Stimulated activated CD4-positive, alpha-beta T cell treated with anti-CD3 and anti-CD28 coated beads, TNF-alpha, amount 100 ng/mL, for 24 hours (primary cell): ENCODE measurements around the gene TMEM121.
"Not testable (repeated sequence)": the region's sequence is repeated elsewhere in the genome, so short reads cannot be mapped to it uniquely, and the experiment has no call there.

Source experiments
- DNase-seq, 3 experiments: peaks; one replicate each; pipeline ENCODE4 v3.0.0-alpha.2; 2020; ENCODE audit warnings: low read depth in 3 of 3

TMEM121 gene

DNA sequence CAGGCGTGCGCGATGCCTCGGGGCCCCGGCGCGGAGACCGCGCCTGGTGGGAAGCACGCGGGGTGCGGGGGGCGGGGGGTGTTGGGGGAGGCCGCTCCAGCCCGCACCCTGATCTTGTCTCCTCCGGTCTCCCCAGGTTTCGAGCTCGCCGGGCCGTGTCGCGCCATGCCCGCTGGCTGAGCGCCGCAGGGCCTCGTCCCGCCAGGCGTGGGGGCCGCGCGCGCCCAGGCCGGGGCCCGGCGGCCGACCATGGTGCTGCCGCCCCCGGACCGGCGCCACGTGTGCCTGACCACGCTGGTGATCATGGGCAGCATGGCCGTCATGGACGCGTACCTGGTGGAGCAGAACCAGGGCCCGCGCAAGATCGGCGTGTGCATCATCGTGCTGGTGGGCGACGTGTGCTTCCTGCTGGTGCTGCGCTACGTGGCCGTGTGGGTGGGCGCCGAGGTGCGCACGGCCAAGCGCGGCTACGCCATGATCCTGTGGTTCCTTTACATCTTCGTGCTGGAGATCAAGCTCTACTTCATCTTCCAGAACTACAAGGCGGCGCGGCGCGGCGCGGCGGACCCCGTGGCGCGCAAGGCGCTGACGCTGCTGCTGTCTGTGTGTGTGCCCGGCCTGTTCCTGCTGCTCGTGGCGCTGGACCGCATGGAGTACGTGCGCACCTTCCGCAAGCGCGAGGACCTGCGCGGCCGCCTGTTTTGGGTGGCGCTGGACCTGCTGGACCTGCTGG lies 2.4 kb downstream of the TMEM121 start:
- peak in 2 of 3 experiments; percentile 40 to 53 for DNase-seq

DNA sequence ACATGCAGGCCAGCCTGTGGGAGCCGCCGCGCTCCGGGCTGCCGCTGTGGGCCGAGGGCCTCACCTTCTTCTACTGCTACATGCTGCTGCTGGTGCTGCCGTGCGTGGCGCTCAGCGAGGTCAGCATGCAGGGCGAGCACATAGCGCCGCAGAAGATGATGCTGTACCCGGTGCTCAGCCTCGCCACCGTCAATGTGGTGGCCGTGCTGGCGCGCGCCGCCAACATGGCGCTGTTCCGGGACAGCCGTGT lies 2.9 kb downstream of the TMEM121 start:
- DNase-seq = no peak

DNA sequence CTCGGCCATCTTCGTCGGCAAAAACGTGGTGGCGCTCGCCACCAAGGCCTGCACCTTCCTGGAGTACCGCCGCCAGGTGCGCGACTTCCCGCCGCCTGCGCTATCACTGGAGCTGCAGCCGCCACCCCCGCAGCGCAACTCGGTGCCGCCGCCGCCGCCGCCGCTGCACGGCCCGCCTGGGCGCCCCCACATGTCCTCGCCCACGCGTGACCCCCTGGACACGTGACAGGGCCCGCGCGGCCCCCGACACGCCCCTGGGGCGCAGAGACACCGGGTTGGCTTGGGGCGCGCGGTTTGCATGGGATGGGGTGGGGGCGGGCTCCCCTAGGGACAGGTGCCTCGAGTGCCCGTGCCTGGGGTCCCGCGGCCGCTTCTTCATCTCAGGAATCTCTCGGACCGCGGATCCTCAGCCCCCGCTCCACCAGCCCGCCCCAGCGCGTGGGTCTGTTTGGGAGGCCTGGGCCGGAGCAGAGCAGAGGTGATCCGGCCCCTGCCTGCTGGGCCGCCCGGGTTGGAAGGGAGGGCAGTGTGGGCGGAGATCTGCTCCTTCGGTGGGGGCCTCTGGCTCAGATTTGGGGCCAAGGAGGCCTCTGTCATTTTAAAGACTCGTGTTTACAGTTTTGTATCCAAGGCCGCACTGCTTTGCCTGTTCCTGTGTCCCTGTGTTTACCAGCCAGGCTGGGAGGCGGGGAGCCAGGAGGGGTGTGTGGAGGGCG lies 3.3 kb downstream of the TMEM121 start:
- peak in 1 of 3 experiments; percentile 38 for DNase-seq

DNA sequence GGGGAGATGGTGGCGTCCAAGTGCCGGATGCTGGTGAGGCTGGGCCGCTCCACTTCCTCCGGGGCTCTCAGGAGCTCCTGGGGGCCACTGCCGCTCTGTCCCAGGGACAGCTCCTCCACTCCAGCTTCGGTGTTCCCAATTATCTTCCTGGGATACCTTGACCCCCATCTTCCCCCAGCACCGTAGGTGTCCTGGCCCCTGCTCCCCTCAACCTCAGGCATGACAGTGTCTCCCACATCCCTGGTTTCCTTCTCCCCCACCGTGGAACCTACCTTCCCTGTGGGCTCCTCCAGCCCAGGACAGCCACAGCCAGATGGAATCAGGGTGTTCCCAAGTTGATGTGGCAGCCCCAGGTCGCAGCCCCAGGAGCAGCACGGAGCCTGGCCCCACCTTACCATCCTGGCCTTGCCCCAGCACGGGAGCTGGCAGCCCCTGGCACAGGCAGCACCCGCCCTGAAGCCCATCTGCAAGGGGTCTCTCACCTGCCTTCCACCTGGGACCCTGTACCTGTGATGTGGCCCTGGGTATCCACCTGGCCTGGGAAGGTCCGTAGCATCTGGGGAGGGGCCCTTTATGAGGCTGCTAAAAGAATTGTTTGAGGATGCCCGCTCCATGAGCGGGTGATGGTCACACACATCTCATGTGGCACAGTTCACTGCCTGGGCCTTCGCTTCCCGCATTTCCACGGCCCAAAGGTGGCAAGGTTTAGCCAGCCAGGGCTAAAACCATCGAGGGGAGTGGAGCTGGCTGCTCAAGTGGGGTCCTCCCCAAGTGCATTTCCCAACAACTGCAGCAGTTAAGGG lies 4.1 kb downstream of the TMEM121 start:
- no peak for DNase-seq

DNA sequence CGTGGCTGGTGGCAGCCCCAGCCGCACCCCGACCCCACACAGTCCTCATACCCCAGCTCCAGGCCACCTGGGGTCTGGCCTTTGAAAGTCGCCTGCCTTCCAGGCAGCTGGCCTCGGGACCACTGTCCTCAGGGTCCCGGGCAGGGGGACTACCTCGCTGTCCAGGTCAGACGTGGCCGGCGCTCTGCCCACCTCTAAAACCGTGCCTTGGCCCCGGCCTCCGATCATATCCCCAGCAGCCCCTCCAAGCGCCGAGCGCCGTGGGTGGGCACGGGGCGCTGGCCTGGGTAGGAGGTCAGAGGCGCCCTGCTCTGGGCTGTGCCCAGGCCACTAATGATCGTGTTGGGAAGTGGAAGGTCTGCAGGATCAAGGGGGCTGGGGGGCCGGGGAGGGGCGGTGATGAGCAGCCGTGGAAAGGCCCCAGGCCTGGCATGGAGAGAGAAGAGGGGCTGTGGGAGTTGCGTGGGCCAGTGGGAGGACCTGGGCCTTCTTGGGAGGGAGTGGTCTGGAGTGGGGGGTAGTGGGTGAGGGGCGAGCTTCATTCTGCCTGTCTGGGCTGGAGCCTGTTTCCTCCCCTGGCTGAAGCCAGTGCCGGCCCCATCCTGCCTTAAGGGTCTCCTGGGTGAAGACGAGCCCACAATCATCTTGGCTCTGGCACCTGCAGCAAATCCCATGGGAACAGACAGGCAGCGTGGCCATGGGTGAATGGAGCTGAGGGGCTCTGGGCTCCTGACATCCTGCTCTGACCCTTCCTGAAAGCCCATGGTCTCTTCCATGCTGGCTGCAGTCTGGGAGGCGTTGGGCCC lies 4.9 kb downstream of the TMEM121 start:
- no peak for DNase-seq

GRCh38 chr14:105531894-105532623 lies 5.7 kb downstream of the TMEM121 start:
- DNase-seq = no peak

- DNase-seq = no peak
Measured at GRCh38 chr14:105532735-105533141, 6.4 kb downstream of the TMEM121 start.

DNA sequence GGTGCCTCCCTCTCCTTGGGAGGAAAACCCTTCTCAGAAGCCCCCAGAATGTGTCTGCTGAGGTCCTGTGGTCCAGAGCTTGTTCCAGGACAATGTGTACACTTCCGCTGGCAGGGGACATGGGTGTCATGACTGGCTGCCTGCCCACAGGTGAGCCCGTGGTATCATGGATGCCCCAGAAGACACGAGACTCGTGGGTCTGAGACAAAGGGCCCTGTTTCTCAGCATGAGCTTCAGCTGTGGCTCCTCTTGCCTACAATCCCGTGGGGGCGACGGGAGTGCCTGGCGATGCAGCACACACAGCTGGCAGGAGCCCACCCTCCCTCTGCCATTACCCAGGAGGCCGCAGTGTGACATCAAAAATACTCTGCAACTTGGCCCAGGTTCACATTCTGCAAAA lies 7.0 kb downstream of the TMEM121 start:
- DNase-seq = no peak

GRCh38 chr14:105533811-105534498 lies 7.6 kb downstream of the TMEM121 start:
- DNase-seq = no peak

DNA sequence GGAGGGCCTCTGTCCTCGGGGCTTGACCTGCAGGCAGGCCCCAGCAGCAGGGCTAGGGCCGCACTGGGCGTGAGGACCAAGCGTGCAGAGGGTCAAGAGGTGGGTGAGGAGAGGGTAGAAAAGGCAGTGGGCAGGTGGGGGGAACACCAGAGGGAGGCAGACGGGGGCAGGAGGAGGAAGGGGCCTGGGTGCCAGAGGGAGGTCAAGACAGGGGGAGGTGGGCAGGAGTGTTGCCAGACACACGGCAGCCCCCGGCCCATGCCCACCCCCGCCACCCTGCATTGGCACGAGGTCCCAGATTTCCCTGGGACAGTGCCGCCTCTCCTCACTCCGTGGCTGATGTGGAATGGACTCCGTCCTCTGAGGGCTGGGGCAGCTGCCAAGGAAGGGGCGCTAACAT lies 8.2 kb downstream of the TMEM121 start:
- DNase-seq = no peak

DNA sequence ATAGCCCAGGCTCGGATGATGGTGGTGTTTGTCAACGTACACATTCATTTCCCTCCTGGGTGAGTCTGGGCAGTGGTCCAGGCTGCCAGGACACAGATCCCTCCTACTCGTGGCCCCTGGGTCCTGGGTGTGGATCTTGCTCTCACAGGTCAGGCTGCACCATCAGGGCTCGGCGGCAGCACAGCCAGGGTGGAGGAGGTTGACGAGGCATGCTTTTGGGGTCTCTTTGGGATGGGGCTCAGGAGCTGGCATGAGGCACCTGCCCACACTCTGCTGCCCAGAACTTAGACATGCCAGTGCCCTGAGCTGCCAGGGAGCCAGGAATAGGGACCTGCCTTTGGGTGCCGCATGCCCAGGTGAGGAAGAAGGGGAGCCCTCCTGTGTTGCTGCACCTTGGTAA lies 9.7 kb downstream of the TMEM121 start:
- no peak for DNase-seq

- no peak for DNase-seq
Measured at GRCh38 chr14:105536691-105537579, 10.6 kb downstream of the TMEM121 start.

GRCh38 chr14:105537580-105538474 lies 11.4 kb downstream of the TMEM121 start:
- DNase-seq = peak in 2 of 3 experiments; percentile 47 to 68

DNA sequence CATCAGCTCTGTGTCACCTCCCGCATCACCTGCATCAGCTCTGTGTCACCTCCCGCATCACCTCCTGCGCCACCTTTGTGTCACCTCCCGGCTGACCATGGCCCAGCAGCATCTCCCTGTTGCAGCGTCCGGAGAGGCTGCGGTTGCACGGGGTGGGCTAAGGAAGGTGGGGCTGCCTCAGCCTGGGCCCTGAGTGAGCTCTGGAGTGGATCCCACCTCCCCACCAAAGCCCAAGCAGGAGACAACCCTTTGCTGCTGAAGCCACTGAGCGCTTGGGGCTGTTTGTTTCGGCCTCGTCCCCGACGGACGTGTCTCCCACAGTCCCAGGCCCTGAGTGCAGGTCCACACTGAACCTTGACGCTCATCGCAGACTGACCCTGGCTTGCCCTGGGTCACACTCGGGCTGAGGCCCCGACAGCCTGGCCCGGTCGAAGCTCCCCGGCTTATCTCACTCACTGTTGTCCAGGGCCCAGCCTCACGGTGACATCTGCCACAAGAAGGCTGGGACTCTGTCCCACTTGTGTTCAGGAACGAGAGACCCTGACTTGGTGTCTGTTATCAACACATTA lies 12.2 kb downstream of the TMEM121 start:
- no peak for DNase-seq

DNA sequence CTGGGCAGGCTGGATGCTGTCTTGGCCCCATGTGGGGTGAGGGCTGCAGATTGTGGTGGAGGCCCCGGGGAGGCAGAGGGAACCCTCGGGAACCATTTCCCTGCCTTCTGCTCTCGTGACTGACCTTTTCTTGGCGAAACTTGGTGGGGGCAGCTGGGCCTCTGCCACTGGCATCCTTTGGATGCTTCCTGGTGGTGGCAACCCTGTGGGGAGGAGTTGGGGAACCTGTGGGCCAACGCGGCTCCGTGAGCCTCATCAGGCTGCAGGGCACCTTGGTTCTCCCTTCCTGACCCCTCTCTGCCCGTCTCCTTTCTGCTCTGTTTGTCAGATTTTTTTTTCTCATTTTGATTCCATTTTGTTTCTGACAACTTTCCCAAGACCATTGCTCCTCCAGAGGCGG lies 14.4 kb downstream of the TMEM121 start:
- no peak for DNase-seq

DNA sequence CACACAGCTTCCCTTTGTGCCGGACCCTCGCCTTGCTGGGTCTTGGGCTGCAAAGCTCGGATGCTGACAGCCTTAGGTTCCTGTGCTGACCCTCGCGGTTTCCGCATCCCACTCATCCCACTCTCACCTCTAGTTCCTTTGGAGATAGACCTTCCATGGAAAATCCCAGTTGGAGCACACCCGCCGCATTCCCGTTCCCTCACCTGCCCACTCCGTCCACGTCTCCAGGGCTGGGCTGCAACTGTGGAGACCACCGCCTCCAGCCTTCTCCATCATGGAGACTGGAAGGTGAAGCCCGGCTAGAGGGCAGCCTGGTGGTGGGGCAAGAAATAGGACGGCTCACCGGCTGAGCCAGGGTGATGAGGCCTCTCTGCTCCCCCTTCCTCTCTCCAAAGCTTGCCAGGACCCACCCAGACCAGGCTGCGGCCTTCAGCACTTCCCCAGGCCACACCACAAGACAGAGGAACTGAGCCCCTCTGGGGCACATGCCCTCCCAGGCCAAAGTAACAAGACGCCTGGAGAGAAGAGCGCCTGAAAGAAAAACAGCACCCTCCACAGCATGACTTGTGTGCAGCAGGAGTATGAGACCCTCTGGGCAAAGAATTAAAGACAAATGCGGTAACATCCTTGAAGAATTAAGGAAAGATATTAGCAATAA lies 15.0 kb downstream of the TMEM121 start:
- DNase-seq = no peak

DNA sequence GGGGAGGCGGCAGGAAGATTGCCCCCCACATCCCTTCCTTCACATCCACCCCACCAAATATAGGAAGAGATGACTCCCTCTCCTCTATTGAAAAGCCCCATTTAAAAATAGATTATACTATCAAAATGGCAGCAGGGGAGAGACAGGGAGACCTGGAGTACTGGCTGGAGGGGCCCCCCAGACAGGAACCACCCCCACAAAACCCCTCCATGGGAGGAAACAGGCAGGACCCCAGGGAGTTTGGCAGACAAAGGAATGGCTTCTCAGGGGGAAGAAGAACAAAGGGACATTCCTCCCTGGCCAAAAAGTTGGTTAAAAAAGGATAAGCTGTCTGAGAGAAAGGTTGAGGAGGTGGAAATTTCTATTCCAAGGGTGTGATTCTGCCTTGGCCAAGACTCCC lies 19.3 kb downstream of the TMEM121 start:
- not testable (repeated sequence) for DNase-seq

DNA sequence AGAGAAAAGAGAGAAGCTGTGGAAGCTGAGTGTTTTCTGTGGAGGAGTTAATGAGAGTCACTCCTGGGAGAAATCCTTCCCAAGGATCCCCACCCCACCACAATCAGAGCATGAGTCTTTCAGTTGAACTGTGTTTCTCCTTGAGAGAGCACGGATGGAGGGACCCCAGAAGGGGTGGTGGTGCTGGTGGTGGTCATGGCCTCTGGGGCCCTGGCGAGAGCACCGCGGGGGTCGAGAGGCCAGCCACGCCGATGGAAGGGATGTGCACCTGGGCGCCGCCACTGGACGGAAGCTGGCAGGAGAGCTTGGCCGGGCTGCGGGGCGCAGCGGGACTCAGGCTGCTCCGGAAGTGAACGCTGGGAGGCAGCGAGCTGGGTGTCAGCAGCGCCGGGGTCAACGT lies 20.0 kb downstream of the TMEM121 start:
- DNase-seq = not testable (repeated sequence)
